ENCODE data around the gene RUSC1. TPM values are rescaled to one million over a fixed set of nuclear protein-coding genes. Genes with fewer than 3 reads are reported as not detected.
"Not testable (repeated sequence)": the region's sequence is repeated elsewhere in the genome, so short reads cannot be mapped to it uniquely, and the experiment has no call there.

The RUSC1 gene
- total and polyA plus RNA-seq, 12 donors, result 9.8 to 111 (median 27.3) TPM

GRCh38 chr1:155285063-155285462 lies 35.6 kb upstream of the RUSC1 start:
- no peaks in the 10 kb centered on the region for H3K36me3 ChIP-seq (replicated peaks in 1 of 2)
- TF ChIP-seq CTCF (IDR thresholded peaks at IDR 0.05), result no peak
- TF ChIP-seq POLR2A (IDR thresholded peaks at IDR 0.05), result no peak
- no peak overlapping the region for H3K27ac ChIP-seq
- no peaks in the 10 kb centered on the region for H3K4me1 ChIP-seq (replicated peaks in 1 of 2)
- H3K4me3 ChIP-seq, result no peak overlapping the region
- intact Hi-C loops (cut with DNase I), result no loop called here
- DNase-seq, result no peak
- H3K27me3 ChIP-seq, result no peaks in the 10 kb centered on the region
- H3K9me3 ChIP-seq (replicated peaks in 1 of 3), result no peaks in the 10 kb centered on the region
- 91 to 96% (median 95%) methylated on average over 7 to 14 of the region's 14 CpGs for WGBS, 4 donors

GRCh38 chr1:155285631-155286044 lies 35.1 kb upstream of the RUSC1 start:
- no peaks in the 10 kb centered on the region for H3K9me3 ChIP-seq (replicated peaks in 1 of 3)
- WGBS, 4 donors, result 89 to 93% (median 91%) methylated on average over 2 to 18 of the region's 18 CpGs
- intact Hi-C loops (cut with DNase I), result no loop called here
- TF ChIP-seq POLR2A (IDR thresholded peaks at IDR 0.05) (no peak), CTCF (IDR thresholded peaks at IDR 0.05) (no peak)
- H3K4me1 ChIP-seq (replicated peaks in 1 of 2), result no peaks in the 10 kb centered on the region
- no peaks in the 10 kb centered on the region for H3K27me3 ChIP-seq
- no peak for DNase-seq
- no peak overlapping the region for H3K27ac ChIP-seq
- no peaks in the 10 kb centered on the region for H3K36me3 ChIP-seq (replicated peaks in 1 of 2)
- H3K4me3 ChIP-seq, result no peak overlapping the region

- Histone ChIP-seq H3K27ac (no peak overlapping the region), H3K27me3 (no peaks in the 10 kb centered on the region), H3K9me3 (replicated peaks in 1 of 3) (no peaks in the 10 kb centered on the region), H3K4me1 (replicated peaks in 1 of 2) (no peaks in the 10 kb centered on the region), H3K36me3 (replicated peaks in 1 of 2) (no peaks in the 10 kb centered on the region), H3K4me3 (no peak overlapping the region)
- WGBS, 4 donors, result 96 to 100% (median 100%) methylated on average over 2 of the region's 2 CpGs
- intact Hi-C loops (cut with DNase I), result no loop called here
- TF ChIP-seq POLR2A (IDR thresholded peaks at IDR 0.05) (no peak), CTCF (IDR thresholded peaks at IDR 0.05) (no peak)
- DNase-seq, result no peak
Measured at GRCh38 chr1:155286544-155286943, 34.1 kb upstream of the RUSC1 start.

- no peaks in the 10 kb centered on the region for H3K4me1 ChIP-seq (replicated peaks in 1 of 2)
- WGBS, 4 donors, result 73 to 95% (median 92%) methylated on average over 3 to 21 of the region's 21 CpGs
- no peaks in the 10 kb centered on the region for H3K36me3 ChIP-seq (replicated peaks in 1 of 2)
- intact Hi-C loops (cut with DNase I), result no loop called here
- no peaks in the 10 kb centered on the region for H3K9me3 ChIP-seq (replicated peaks in 1 of 3)
- DNase-seq, result no peak
- TF ChIP-seq POLR2A (IDR thresholded peaks at IDR 0.05) (no peak), CTCF (IDR thresholded peaks at IDR 0.05) (no peak)
- no peak overlapping the region for H3K27ac ChIP-seq
- H3K27me3 ChIP-seq, result no peaks in the 10 kb centered on the region
- no peak overlapping the region for H3K4me3 ChIP-seq
Measured at GRCh38 chr1:155287987-155288543, 32.6 kb upstream of the RUSC1 start.

- 75 to 85% (median 75%) methylated on average over 10 of the region's 10 CpGs for WGBS, 4 donors
Measured at GRCh38 chr1:155291006-155291405, 29.7 kb upstream of the RUSC1 start.

More at GRCh38 chr1:155291006-155291405, 29.7 kb upstream of the RUSC1 start:
- H3K27me3 ChIP-seq, result peaks cover 18% of the 10 kb centered on the region
- H3K9me3 ChIP-seq (replicated peaks in 1 of 3); H3K27ac ChIP-seq; H3K4me3 ChIP-seq; H3K4me1 ChIP-seq (replicated peaks in 1 of 2); intact Hi-C loops (cut with DNase I); DNase-seq; H3K36me3 ChIP-seq (replicated peaks in 1 of 2): not testable (repeated sequence)

All from adrenal gland (tissue), 12 donors.